B cell (primary cell): ENCODE data around the gene RNF215. TPM values are rescaled to one million over a fixed set of nuclear protein-coding genes. Genes with fewer than 3 reads are reported as not detected.
A peak's percentile ranks its signal among the peaks of the same experiment; 100 is the strongest.

Source experiments
- ATAC-seq: fragments of 200-7000 bp; cut with Tn5 transposase; one replicate; pipeline ENCODE4 v1.10.0; 2021; ENCODE audit warnings: low read depth, mild to moderate bottlenecking, moderate number of reproducible peaks, moderate library complexity
- CTCF ChIA-PET: fragments of 350-600 bp; sonication (Branson Sonifier 250); formaldehyde crosslinking; loops from one replicate; lab custom pipeline; 2021; ENCODE audit warnings: antibody characterized with exemption, inconsistent platforms; lab: Charles Lee
- POLR2A ChIA-PET: fragments of 350-600 bp; sonication (Branson Sonifier 250); formaldehyde crosslinking; loops from one replicate; lab custom pipeline; 2021; ENCODE audit warnings: antibody characterized with exemption; lab: Charles Lee
- DNase-seq: peaks from one replicate; pipeline ENCODE4 v3.0.0; 2013
- H2AFZ ChIP-seq: 2 replicates; pipeline ENCODE4 v1.6.1; 2012; ENCODE audit warnings: mild to moderate bottlenecking, low read depth, low read length; ENCODE audit not compliant: insufficient read depth, poor library complexity, severe bottlenecking
- H3K27ac ChIP-seq, 2 donors: 1 replicate in 1 of 2; 2 replicates in 1 of 2; pipeline ENCODE4 v1.5.1; 2012 to 2013; ENCODE audit warnings: low read length in 2 of 2, mild to moderate bottlenecking in 2 of 2, moderate library complexity in 1 of 2
- H3K27me3 ChIP-seq, 4 experiments: fragments of 200-600 bp in 1 of 4; sonication (generic) in 1 of 4; replicated peaks in 1 of 4; 1 replicate in 2 of 4; 2 replicates in 2 of 4; pipeline versions ENCODE4 v1.6.1 to v1.7.0; 2013 to 2016; ENCODE audit warnings: low read length in 3 of 4, mild to moderate bottlenecking in 2 of 4, mixed read lengths in 1 of 4, moderate library complexity in 1 of 4; ENCODE audit not compliant: insufficient read depth in 4 of 4, control insufficient read depth in 3 of 4; ENCODE audit errors: control extremely low read depth in 1 of 4
- H3K36me3 ChIP-seq, 2 experiments: replicated peaks in 1 of 2; 1 replicate in 1 of 2; 2 replicates in 1 of 2; pipeline versions ENCODE4 v1.6.1 to v1.7.1; 2013; ENCODE audit warnings: low read length in 1 of 2; ENCODE audit not compliant: insufficient read depth in 2 of 2, control insufficient read depth in 1 of 2; ENCODE audit errors: control extremely low read depth in 1 of 2, extremely low read depth in 1 of 2
- H3K4me1 ChIP-seq, 2 donors: fragments of 200-600 bp in 1 of 2; sonication (generic) in 1 of 2; 1 replicate in 1 of 2; 2 replicates in 1 of 2; pipeline versions ENCODE4 v1.5.1 to v1.6.1; 2013 to 2017; ENCODE audit warnings: low read length in 2 of 2; ENCODE audit not compliant: control insufficient read depth in 2 of 2, insufficient read depth in 2 of 2
- H3K4me2 ChIP-seq: replicated peaks from 2 replicates; pipeline ENCODE3; 2012; ENCODE audit warnings: mild to moderate bottlenecking, low read depth, low read length; ENCODE audit not compliant: poor library complexity, severe bottlenecking
- H3K4me3 ChIP-seq, 5 experiments: fragments of 200-600 bp in 1 of 5; sonication (generic) in 1 of 5; 1 replicate in 3 of 5; 2 replicates in 2 of 5; pipeline versions ENCODE4 v1.5.1 to v1.7.0; 2011 to 2016; ENCODE audit warnings: low read length in 4 of 5, mild to moderate bottlenecking in 4 of 5, low read depth in 2 of 5, control low read depth in 1 of 5, moderate library complexity in 1 of 5; ENCODE audit not compliant: insufficient read depth in 1 of 5; ENCODE audit errors: control extremely low read depth in 1 of 5, extremely low read depth in 1 of 5
- H3K79me2 ChIP-seq: fragments of 200-600 bp; sonication (generic); one replicate; pipeline ENCODE4 v1.6.0; 2016; ENCODE audit warnings: low read length; ENCODE audit not compliant: control insufficient read depth, insufficient read depth
- H3K9ac ChIP-seq: fragments of 200-600 bp; sonication (generic); 2 replicates; pipeline ENCODE4 v1.6.1; 2017; ENCODE audit warnings: mild to moderate bottlenecking, low read length, moderate library complexity
- H3K9me3 ChIP-seq, 3 donors: one replicate each; pipeline versions ENCODE4 v1.6.1 to v1.7.1; 2013; ENCODE audit warnings: low read length in 2 of 3; ENCODE audit not compliant: control insufficient read depth in 2 of 3, insufficient read depth in 1 of 3; ENCODE audit errors: control extremely low read depth in 1 of 3
- H4K20me1 ChIP-seq: 2 replicates; pipeline ENCODE4 v1.6.0; 2012; ENCODE audit warnings: mild to moderate bottlenecking, low read length; ENCODE audit not compliant: insufficient read depth, control insufficient read depth, poor library complexity, severe bottlenecking
- H3K27ac Mint-ChIP-seq: one replicate; pipeline ENCODE4 v1.8.0; 2021; ENCODE audit warnings: mixed read lengths
- H3K27me3 Mint-ChIP-seq: one replicate; pipeline ENCODE4 v1.8.0; 2021; ENCODE audit warnings: mixed read lengths
- H3K4me1 Mint-ChIP-seq: one replicate; pipeline ENCODE4 v1.8.0; 2021; ENCODE audit warnings: mixed read lengths
- H3K4me3 Mint-ChIP-seq: one replicate; pipeline ENCODE4 v1.8.0; 2021; ENCODE audit warnings: mixed read lengths
- H3K9me3 Mint-ChIP-seq: one replicate; pipeline ENCODE4 v1.8.0; 2022; ENCODE audit warnings: mixed read lengths; ENCODE audit not compliant: insufficient read depth
- EZH2 ChIP-seq: IDR thresholded peaks from 2 replicates; pipeline ENCODE4 v1.6.1; 2012; ENCODE audit warnings: borderline replicate concordance, low read depth, mild to moderate bottlenecking, moderate library complexity, low read length; ENCODE audit not compliant: insufficient read depth, poor library complexity, severe bottlenecking
- WGBS: methylation state at CpG from one replicate; pipeline ENCODE4 v1.1.5; 2013; ENCODE audit warnings: missing lambda C conversion rate; ENCODE audit not compliant: insufficient coverage; 5-methylcytosine and 5-hydroxymethylcytosine counted together
- intact Hi-C: fragments of 100-400 bp; cut with micrococcal nuclease; formaldehyde crosslinking; loops from one replicate; pipeline ENCODE4 v1.10.0; 2022
- polyA plus RNA-seq: library from polyadenylated mRNA; depleted of rRNA; stranded (reverse); fragments of >200 nt; gene quantifications from 2 replicates; pipeline ENCODE4 v1.2.3, GENCODE V29; 2012
- total RNA-seq, 2 donors: library from RNA; stranded (reverse); fragments of 120-200 nt in 1 of 2; gene quantifications; 1 replicate in 1 of 2; 2 replicates in 1 of 2; pipeline versions ENCODE4 v1.2.3 to v1.2.4, GENCODE V29; 2013 to 2022
- TF ChIP-seq, protein P1 (sequence below): fragments of 200-600 bp; IDR thresholded peaks from one replicate; pipeline ENCODE4 v1.8.0; 2022; ENCODE audit warnings: antibody characterized with exemption, mild to moderate bottlenecking

RNF215 gene
- total and polyA plus RNA-seq, 2 donors (not counting 1 experiment from before 2014, with no cell fraction given): 8.8 to 18.6 TPM

GRCh38 chr22:30385942-30386341 lies 1.3 kb downstream of the RNF215 start:
- Histone ChIP-seq H4K20me1 (no peaks in the 10 kb centered on the region), H3K27ac (no peak overlapping the region), H3K9me3 (no peaks in the 10 kb centered on the region), H3K36me3 (no peaks in the 10 kb centered on the region), H3K27me3 (no peaks in the 10 kb centered on the region), H2AFZ (no peak overlapping the region), H3K79me2 (no peaks in the 10 kb centered on the region), H3K4me2 (peak overlapping the region; percentile 85), H3K4me1 (peaks cover 7 to 12% of the 10 kb centered on the region in 2 donors), H3K4me3 (no peak overlapping the region), H3K9ac (no peak overlapping the region)
- Mint-ChIP-seq H3K27ac (no peak overlapping the region), H3K27me3 (no peaks in the 10 kb centered on the region), H3K4me1 (peaks cover 9% of the 10 kb centered on the region), H3K9me3 (no peaks in the 10 kb centered on the region), H3K4me3 (peak overlapping the region; percentile 83)
- ChIA-PET POLR2A (interaction anchor here (3.1 kb wide), 1 partner anchor 98 kb away, joined by 20 read pairs; the partner anchor contains the start of gene CASTOR1), CTCF (interaction anchor here (0.6 to 19.9 kb wide), 7 partner anchors 17 to 278 kb away, joined by 3 to 510 read pairs (median 4); partner anchors contain the start of genes CASTOR1, CCDC157 and SF3A1)
- ATAC-seq (no peak), DNase-seq (no peak)
- intact Hi-C loops: no loop called here
- TF ChIP-seq EZH2: no peak
- TF ChIP-seq, protein P1, sequence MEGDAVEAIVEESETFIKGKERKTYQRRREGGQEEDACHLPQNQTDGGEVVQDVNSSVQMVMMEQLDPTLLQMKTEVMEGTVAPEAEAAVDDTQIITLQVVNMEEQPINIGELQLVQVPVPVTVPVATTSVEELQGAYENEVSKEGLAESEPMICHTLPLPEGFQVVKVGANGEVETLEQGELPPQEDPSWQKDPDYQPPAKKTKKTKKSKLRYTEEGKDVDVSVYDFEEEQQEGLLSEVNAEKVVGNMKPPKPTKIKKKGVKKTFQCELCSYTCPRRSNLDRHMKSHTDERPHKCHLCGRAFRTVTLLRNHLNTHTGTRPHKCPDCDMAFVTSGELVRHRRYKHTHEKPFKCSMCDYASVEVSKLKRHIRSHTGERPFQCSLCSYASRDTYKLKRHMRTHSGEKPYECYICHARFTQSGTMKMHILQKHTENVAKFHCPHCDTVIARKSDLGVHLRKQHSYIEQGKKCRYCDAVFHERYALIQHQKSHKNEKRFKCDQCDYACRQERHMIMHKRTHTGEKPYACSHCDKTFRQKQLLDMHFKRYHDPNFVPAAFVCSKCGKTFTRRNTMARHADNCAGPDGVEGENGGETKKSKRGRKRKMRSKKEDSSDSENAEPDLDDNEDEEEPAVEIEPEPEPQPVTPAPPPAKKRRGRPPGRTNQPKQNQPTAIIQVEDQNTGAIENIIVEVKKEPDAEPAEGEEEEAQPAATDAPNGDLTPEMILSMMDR: no peak
- 99% methylated on average over 10 of the region's 10 CpGs for WGBS

GRCh38 chr22:30383061-30383460 lies 4.2 kb downstream of the RNF215 start:
- no peak for TF ChIP-seq EZH2
- TF ChIP-seq, protein P1: no peak
- H3K4me3 Mint-ChIP-seq: no peak overlapping the region
- intact Hi-C loops: no loop called here
- peaks cover 11% of the 10 kb centered on the region for H3K4me1 Mint-ChIP-seq
- CTCF ChIA-PET: interaction anchor here (1.3 to 19.9 kb wide), 3 partner anchors 8 to 95 kb away, joined by 4 to 510 read pairs (median 5); partner anchors contain the start of gene CASTOR1
- Histone ChIP-seq H3K4me1 (peaks cover 8 to 18% of the 10 kb centered on the region in 2 donors), H3K27ac (no peak overlapping the region), H4K20me1 (no peaks in the 10 kb centered on the region), H3K79me2 (no peaks in the 10 kb centered on the region), H3K9me3 (no peaks in the 10 kb centered on the region), H3K27me3 (no peaks in the 10 kb centered on the region), H3K4me3 (no peak overlapping the region), H3K4me2 (no peak overlapping the region), H3K9ac (no peak overlapping the region), H2AFZ (no peak overlapping the region), H3K36me3 (no peaks in the 10 kb centered on the region)
- no peak overlapping the region for H3K27ac Mint-ChIP-seq
- POLR2A ChIA-PET: no interaction called here
- no peaks in the 10 kb centered on the region for H3K27me3 Mint-ChIP-seq
- DNase-seq: no peak
- WGBS: 78% methylated on average over 3 of the region's 3 CpGs
- H3K9me3 Mint-ChIP-seq: no peaks in the 10 kb centered on the region
- no peak for ATAC-seq
